K562 (cell line): ENCODE data around the gene FAM149B1. TPM values are rescaled to one million over a fixed set of nuclear protein-coding genes. Genes with fewer than 3 reads are reported as not detected.

Source experiments
- BRD9 ChIP-seq: fragments of 450-650 bp; IDR thresholded peaks from 2 replicates; pipeline ENCODE4 v1.6.1; 2018; ENCODE audit warnings: low read depth; ENCODE audit not compliant: partially characterized antibody
- CAMTA2 ChIP-seq: fragments of 250-450 bp; sonication (Bioruptor Pico); conservative IDR thresholded peaks from 2 replicates; pipeline ENCODE4 v1.5.1; 2022
- DDX20 ChIP-seq: fragments of 450-650 bp; IDR thresholded peaks from 2 replicates; pipeline ENCODE4 v1.6.1; 2016; ENCODE audit warnings: missing genetic modification characterization, low read depth, mild to moderate bottlenecking, missing compliant biosample characterization, moderate library complexity
- HDAC6 ChIP-seq: IDR thresholded peaks from 2 replicates; pipeline ENCODE4 v1.6.1; 2012; ENCODE audit warnings: low read depth, mild to moderate bottlenecking, control low read depth, inconsistent platforms, low read length, moderate library complexity
- MEF2D ChIP-seq: conservative IDR thresholded peaks from 2 replicates; pipeline ENCODE4 v1.6.1; 2016; ENCODE audit warnings: low read depth, missing genetic modification characterization, missing compliant biosample characterization
- NR1H2 ChIP-seq: sonication (generic); formaldehyde crosslinking; IDR thresholded peaks from 2 replicates; pipeline ENCODE4 v1.4.0; 2020; ENCODE audit warnings: mild to moderate bottlenecking, missing genetic modification reagents
- TAL1 ChIP-seq: fragments of 450-650 bp; IDR thresholded peaks from 2 replicates; pipeline ENCODE4 v1.6.1; 2016; ENCODE audit warnings: mild to moderate bottlenecking
- ZC3H11A ChIP-seq: IDR thresholded peaks from 2 replicates; pipeline ENCODE4 v1.6.1; 2012; ENCODE audit warnings: low read depth, low read length, improper control_type of control experiment
- ZEB2 ChIP-seq: fragments of 450-650 bp; IDR thresholded peaks from 2 replicates; pipeline ENCODE4 v1.6.1; 2016
- ZKSCAN1 ChIP-seq: fragments of 150-350 bp; IDR thresholded peaks from 2 replicates; pipeline ENCODE4 v1.6.1; 2016; ENCODE audit warnings: low read depth, low read length
- ZNF175 ChIP-seq: fragments of 200-800 bp; sonication (Bioruptor generic); IDR thresholded peaks from 2 replicates; pipeline ENCODE4 v1.6.1; 2016; ENCODE audit warnings: low read depth, mild to moderate bottlenecking, missing genetic modification characterization, missing compliant biosample characterization
- ZNF263 ChIP-seq: sonication (generic); formaldehyde crosslinking; IDR thresholded peaks from 2 replicates; pipeline ENCODE4 v1.8.0; 2022; ENCODE audit warnings: mild to moderate bottlenecking, missing genetic modification reagents, borderline replicate concordance
- polyA plus RNA-seq, 8 experiments: library from polyadenylated mRNA; depleted of rRNA in 4 of 8; stranded (reverse) in 5 of 8; unstranded in 3 of 8; fragments of >200 nt; fragmentation: Nextera tagmentation in 2 of 8; fragmentation: Illumina TruSeq in 1 of 8; extraction: Ambion mirVana in 2 of 8; extraction: Trizol in 1 of 8; gene quantifications; 2 replicates each; pipeline versions ENCODE4 v1.2.1 to v1.2.3, GENCODE V29; 2011 to 2014; ENCODE audit warnings: inconsistent platforms in 1 of 8, missing spikeins in 1 of 8
- total RNA-seq, 7 experiments: library from RNA; depleted of rRNA in 6 of 7; stranded (reverse); fragments of >200 nt in 6 of 7; fragmentation: Illumina TruSeq in 2 of 7; extraction: Trizol in 2 of 7; gene quantifications; 2 replicates each; pipeline versions ENCODE4 v1.2.1 to v1.2.3, GENCODE V29; 2011 to 2021; ENCODE audit warnings: low replicate concordance in 1 of 7
- TF ChIP-seq, protein P1 (sequence below): fragments of 450-650 bp; IDR thresholded peaks from 2 replicates; pipeline ENCODE4 v1.6.1; 2016; ENCODE audit warnings: low read depth
- TF ChIP-seq, protein P2 (sequence below), 2 experiments: IDR thresholded peaks; 2 replicates each; pipeline ENCODE4 v1.6.1; 2011; ENCODE audit warnings: borderline replicate concordance in 1 of 2, control low read depth in 1 of 2, low read depth in 1 of 2, low read length in 1 of 2, mild to moderate bottlenecking in 1 of 2, mixed read lengths in 1 of 2, moderate library complexity in 1 of 2; ENCODE audit not compliant: insufficient read depth in 1 of 2, insufficient read length in 1 of 2, poor library complexity in 1 of 2, severe bottlenecking in 1 of 2; ENCODE audit errors: extremely low read depth in 1 of 2
- TF ChIP-seq, protein P3 (sequence below): fragments of 250-450 bp; sonication (Bioruptor Pico); IDR thresholded peaks from 2 replicates; pipeline ENCODE4 v1.5.1; 2021; ENCODE audit warnings: mild to moderate bottlenecking
- TF ChIP-seq, protein P4 (sequence below): IDR thresholded peaks from 2 replicates; pipeline ENCODE4 v1.6.1; 2014; ENCODE audit warnings: antibody characterized with exemption

FAM149B1 gene
- total and polyA plus RNA-seq, 9 of the 15 experiments (the other 6 are each of a cell fraction or from before 2014, with no cell fraction given), result 4.2 to 18.5 (median 9.3) TPM

DNA sequence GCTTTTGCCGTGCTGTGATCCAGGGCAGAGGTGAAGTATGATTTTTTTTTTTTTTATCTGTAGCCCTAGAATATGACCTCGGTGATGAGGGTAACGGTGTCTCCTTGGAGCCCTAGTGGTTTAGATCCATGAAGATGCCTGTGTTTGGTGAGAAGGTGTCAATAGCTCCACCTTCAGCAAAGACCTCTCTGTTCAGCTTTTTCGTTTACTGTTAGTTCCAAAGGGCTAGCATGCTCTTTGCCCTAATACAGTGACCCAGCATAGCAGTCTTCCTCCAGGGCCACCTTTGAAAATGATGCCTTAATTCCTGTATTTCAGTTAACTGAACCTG lies 85.3 kb downstream of the FAM149B1 start (continued):
- TF ChIP-seq HDAC6, result no peak
- TF ChIP-seq ZKSCAN1, result no peak
- TF ChIP-seq, protein P1, sequence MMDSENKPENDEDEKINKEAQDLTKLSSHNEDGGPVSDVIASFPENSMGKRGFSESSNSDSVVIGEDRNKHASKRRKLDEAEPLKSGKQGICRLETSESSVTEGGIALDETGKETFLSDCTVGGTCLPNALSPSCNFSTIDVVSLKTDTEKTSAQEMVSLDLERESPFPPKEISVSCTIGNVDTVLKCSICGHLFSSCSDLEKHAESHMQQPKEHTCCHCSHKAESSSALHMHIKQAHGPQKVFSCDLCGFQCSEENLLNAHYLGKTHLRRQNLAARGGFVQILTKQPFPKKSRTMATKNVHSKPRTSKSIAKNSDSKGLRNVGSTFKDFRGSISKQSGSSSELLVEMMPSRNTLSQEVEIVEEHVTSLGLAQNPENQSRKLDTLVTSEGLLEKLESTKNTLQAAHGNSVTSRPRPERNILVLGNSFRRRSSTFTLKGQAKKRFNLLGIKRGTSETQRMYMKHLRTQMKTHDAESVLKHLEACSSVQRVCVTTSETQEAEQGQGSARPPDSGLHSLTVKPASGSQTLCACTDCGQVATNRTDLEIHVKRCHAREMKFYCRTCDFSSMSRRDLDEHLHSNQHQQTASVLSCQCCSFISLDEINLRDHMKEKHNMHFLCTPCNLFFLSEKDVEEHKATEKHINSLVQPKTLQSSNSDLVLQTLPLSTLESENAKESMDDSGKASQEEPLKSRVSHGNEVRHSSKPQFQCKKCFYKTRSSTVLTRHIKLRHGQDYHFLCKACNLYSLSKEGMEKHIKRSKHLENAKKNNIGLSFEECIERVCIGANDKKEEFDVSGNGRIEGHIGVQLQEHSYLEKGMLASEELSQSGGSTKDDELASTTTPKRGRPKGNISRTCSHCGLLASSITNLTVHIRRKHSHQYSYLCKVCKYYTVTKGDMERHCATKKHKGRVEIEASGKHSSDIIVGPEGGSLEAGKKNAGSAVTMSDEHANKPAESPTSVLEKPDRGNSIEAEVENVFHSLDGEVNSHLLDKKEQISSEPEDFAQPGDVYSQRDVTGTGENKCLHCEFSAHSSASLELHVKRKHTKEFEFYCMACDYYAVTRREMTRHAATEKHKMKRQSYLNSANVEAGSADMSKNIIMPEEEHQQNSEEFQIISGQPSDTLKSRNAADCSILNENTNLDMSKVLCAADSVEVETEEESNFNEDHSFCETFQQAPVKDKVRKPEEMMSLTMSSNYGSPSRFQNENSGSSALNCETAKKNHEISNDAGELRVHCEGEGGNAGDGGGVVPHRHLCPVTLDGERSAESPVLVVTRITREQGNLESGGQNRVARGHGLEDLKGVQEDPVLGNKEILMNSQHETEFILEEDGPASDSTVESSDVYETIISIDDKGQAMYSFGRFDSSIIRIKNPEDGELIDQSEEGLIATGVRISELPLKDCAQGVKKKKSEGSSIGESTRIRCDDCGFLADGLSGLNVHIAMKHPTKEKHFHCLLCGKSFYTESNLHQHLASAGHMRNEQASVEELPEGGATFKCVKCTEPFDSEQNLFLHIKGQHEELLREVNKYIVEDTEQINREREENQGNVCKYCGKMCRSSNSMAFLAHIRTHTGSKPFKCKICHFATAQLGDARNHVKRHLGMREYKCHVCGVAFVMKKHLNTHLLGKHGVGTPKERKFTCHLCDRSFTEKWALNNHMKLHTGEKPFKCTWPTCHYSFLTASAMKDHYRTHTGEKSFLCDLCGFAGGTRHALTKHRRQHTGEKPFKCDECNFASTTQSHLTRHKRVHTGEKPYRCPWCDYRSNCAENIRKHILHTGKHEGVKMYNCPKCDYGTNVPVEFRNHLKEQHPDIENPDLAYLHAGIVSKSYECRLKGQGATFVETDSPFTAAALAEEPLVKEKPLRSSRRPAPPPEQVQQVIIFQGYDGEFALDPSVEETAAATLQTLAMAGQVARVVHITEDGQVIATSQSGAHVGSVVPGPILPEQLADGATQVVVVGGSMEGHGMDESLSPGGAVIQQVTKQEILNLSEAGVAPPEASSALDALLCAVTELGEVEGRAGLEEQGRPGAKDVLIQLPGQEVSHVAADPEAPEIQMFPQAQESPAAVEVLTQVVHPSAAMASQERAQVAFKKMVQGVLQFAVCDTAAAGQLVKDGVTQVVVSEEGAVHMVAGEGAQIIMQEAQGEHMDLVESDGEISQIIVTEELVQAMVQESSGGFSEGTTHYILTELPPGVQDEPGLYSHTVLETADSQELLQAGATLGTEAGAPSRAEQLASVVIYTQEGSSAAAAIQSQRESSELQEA, result no peak
- no peak for TF ChIP-seq ZNF175 (CRISPR knock-in tag)
- TF ChIP-seq ZC3H11A, result no peak
- 0 out of 2 replicates have a peak, but pooled peaks have one; percentile 41 for TF ChIP-seq ZEB2
- no peak for TF ChIP-seq TAL1
- no peak for TF ChIP-seq BRD9
- no peak for TF ChIP-seq ZNF263
- TF ChIP-seq, protein P2, sequence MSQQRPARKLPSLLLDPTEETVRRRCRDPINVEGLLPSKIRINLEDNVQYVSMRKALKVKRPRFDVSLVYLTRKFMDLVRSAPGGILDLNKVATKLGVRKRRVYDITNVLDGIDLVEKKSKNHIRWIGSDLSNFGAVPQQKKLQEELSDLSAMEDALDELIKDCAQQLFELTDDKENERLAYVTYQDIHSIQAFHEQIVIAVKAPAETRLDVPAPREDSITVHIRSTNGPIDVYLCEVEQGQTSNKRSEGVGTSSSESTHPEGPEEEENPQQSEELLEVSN (IDR thresholded peaks at IDR 0.05; ENCODE audit: borderline replicate concordance in 1 of 2, extremely low read depth in 1 of 2, insufficient read depth in 1 of 2, insufficient read length in 1 of 2, low read depth in 1 of 2, low read length in 1 of 2, poor library complexity in 1 of 2, severe bottlenecking in 1 of 2), result no peak
- TF ChIP-seq NR1H2 (CRISPR knock-in tag), result no peak
- TF ChIP-seq, protein P3, sequence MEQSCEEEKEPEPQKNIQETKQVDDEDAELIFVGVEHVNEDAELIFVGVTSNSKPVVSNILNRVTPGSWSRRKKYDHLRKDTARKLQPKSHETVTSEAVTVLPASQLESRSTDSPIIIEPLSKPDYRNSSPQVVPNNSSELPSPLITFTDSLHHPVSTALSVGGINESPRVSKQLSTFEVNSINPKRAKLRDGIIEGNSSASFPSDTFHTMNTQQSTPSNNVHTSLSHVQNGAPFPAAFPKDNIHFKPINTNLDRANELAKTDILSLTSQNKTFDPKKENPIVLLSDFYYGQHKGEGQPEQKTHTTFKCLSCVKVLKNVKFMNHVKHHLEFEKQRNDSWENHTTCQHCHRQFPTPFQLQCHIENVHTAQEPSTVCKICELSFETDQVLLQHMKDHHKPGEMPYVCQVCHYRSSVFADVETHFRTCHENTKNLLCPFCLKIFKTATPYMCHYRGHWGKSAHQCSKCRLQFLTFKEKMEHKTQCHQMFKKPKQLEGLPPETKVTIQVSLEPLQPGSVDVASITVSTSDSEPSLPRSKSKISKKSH (CRISPR knock-in tag), result no peak
- TF ChIP-seq MEF2D, result no peak
- TF ChIP-seq, protein P4, sequence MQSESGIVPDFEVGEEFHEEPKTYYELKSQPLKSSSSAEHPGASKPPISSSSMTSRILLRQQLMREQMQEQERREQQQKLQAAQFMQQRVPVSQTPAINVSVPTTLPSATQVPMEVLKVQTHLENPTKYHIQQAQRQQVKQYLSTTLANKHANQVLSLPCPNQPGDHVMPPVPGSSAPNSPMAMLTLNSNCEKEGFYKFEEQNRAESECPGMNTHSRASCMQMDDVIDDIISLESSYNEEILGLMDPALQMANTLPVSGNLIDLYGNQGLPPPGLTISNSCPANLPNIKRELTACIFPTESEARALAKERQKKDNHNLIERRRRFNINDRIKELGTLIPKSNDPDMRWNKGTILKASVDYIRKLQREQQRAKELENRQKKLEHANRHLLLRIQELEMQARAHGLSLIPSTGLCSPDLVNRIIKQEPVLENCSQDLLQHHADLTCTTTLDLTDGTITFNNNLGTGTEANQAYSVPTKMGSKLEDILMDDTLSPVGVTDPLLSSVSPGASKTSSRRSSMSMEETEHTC, result no peak
- TF ChIP-seq CAMTA2 (CRISPR knock-in tag), result no peak
- no peak for TF ChIP-seq DDX20
